HepG2 (cell line): ENCODE measurements around the gene EIF4G1.

Experiments
- CBFB ChIP-seq: sonication (generic); formaldehyde crosslinking; IDR thresholded peaks from 2 replicates; pipeline ENCODE4 v1.4.0; 2020; ENCODE audit warnings: missing genetic modification reagents
- FOXJ3 ChIP-seq: sonication (generic); formaldehyde crosslinking; IDR thresholded peaks from 2 replicates; pipeline ENCODE4 v1.4.0; 2020; ENCODE audit warnings: missing genetic modification reagents, mild to moderate bottlenecking, borderline replicate concordance
- FOXK1 ChIP-seq: sonication (generic); formaldehyde crosslinking; IDR thresholded peaks from 2 replicates; pipeline ENCODE4 v1.4.0; 2020; ENCODE audit warnings: low read depth, missing genetic modification reagents, borderline replicate concordance
- MEF2D ChIP-seq: sonication (generic); formaldehyde crosslinking; IDR thresholded peaks from 2 replicates; pipeline ENCODE4 v1.5.1; 2020; ENCODE audit warnings: mild to moderate bottlenecking, missing genetic modification reagents
- NFE2 ChIP-seq: sonication (generic); formaldehyde crosslinking; IDR thresholded peaks from 2 replicates; pipeline ENCODE4 v1.4.0; 2020; ENCODE audit warnings: missing genetic modification reagents
- NPAS2 ChIP-seq: sonication (generic); formaldehyde crosslinking; IDR thresholded peaks from 2 replicates; pipeline ENCODE4 v1.8.0; 2022; ENCODE audit warnings: mild to moderate bottlenecking, missing genetic modification reagents, borderline replicate concordance
- ZNF143 ChIP-seq: sonication (generic); formaldehyde crosslinking; IDR thresholded peaks from 2 replicates; pipeline ENCODE4 v1.4.0; 2020; ENCODE audit warnings: missing genetic modification reagents
- ZNF607 ChIP-seq: sonication (generic); formaldehyde crosslinking; IDR thresholded peaks from 2 replicates; pipeline ENCODE4 v1.5.1; 2020; ENCODE audit warnings: missing genetic modification reagents, mild to moderate bottlenecking, borderline replicate concordance
- TF ChIP-seq, protein P1 (sequence below): IDR thresholded peaks from 2 replicates; pipeline ENCODE4 v1.6.1; 2016; ENCODE audit warnings: missing compliant biosample characterization, missing genetic modification reagents, borderline replicate concordance
- TF ChIP-seq, protein P2 (sequence below): sonication (generic); formaldehyde crosslinking; IDR thresholded peaks from 2 replicates; pipeline ENCODE4 v1.5.1; 2020; ENCODE audit warnings: mild to moderate bottlenecking, missing genetic modification reagents, moderate library complexity
- TF ChIP-seq, protein P3 (sequence below): sonication (generic); formaldehyde crosslinking; IDR thresholded peaks from 2 replicates; pipeline ENCODE4 v1.4.0; 2020; ENCODE audit warnings: missing genetic modification reagents

GRCh38 chr3:184352149-184352785 is 37.9 kb downstream of the EIF4G1 start:
- TF ChIP-seq, protein P1, sequence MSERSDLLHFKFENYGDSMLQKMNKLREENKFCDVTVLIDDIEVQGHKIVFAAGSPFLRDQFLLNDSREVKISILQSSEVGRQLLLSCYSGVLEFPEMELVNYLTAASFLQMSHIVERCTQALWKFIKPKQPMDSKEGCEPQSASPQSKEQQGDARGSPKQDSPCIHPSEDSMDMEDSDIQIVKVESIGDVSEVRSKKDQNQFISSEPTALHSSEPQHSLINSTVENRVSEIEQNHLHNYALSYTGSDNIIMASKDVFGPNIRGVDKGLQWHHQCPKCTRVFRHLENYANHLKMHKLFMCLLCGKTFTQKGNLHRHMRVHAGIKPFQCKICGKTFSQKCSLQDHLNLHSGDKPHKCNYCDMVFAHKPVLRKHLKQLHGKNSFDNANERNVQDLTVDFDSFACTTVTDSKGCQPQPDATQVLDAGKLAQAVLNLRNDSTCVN (CRISPR knock-in tag) = no peak
- TF ChIP-seq NFE2 (CRISPR knock-in tag) = no peak
- TF ChIP-seq ZNF607 = no peak
- TF ChIP-seq FOXJ3 = no peak
- TF ChIP-seq MEF2D (CRISPR knock-in tag) = no peak
- no peak for TF ChIP-seq CBFB (CRISPR knock-in tag)
- TF ChIP-seq FOXK1 (CRISPR knock-in tag) = no peak
- no peak for TF ChIP-seq NPAS2
- TF ChIP-seq, protein P2, sequence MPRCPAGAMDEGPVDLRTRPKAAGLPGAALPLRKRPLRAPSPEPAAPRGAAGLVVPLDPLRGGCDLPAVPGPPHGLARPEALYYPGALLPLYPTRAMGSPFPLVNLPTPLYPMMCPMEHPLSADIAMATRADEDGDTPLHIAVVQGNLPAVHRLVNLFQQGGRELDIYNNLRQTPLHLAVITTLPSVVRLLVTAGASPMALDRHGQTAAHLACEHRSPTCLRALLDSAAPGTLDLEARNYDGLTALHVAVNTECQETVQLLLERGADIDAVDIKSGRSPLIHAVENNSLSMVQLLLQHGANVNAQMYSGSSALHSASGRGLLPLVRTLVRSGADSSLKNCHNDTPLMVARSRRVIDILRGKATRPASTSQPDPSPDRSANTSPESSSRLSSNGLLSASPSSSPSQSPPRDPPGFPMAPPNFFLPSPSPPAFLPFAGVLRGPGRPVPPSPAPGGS (CRISPR knock-in tag) = no peak
- TF ChIP-seq, protein P3, sequence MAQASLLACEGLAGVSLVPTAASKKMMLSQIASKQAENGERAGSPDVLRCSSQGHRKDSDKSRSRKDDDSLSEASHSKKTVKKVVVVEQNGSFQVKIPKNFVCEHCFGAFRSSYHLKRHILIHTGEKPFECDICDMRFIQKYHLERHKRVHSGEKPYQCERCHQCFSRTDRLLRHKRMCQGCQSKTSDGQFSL (CRISPR knock-in tag) = no peak
- no peak for TF ChIP-seq ZNF143
